ENCODE data around the gene SMIM41.

SMIM41 gene

DNA sequence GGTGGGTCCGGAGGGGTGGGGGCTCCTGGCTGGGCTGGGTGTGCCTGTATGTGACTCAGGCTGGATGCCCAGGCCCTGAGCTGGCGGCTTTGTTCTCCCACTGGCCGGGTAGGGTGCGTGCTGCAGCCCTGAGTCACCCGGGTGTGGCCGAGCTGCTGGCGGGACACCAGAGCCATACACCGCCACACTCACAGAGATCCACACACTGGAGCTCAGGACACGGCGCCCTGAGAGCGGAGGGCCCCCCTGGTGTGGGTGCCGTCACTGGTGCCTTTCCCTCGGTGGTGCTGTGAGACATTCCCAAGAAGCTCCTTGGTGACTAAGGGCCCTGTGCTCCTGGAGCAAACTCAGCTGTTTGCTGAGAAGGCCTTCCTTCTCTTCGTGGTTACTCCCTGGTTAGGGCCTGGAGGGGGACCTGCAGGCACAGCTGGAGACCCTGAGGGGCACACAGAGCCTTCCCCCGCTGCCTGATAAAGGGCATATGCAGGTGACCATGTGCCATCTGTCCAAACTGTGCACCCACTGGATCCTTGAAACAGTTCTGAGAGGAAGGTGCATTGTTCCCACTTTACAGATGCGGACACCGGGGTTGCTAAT, 68.0 kb downstream of the SMIM41 start:
- peak; percentile 73 for DNase-seq (ENCODE audit: low spot score)

DNA sequence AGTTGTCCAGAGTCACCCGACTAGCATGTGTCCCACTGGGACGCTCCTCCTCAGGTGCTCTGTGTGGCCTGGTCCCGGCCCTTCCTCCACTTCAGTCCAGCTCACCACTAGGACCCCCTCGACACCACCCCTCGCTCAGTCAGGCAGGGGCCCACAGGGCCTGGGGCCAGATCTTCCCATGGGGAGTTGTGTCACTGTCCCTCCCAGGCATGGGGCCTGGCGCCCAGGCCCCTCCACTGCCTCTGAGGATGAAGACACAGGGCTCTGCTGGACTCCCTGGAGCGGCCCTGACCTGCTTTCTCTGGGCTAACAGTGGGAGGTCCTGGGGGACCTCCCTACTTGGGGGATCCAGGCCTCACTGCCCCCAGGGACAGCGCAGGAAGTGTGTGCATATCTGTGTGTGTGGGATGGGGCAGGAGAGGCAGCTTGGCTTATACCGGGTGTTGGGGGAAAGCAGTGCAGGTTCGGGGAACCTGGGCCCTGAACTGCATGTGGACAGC, 68.5 kb downstream of the SMIM41 start:
- no peak for DNase-seq (ENCODE audit: low spot score)

DNA sequence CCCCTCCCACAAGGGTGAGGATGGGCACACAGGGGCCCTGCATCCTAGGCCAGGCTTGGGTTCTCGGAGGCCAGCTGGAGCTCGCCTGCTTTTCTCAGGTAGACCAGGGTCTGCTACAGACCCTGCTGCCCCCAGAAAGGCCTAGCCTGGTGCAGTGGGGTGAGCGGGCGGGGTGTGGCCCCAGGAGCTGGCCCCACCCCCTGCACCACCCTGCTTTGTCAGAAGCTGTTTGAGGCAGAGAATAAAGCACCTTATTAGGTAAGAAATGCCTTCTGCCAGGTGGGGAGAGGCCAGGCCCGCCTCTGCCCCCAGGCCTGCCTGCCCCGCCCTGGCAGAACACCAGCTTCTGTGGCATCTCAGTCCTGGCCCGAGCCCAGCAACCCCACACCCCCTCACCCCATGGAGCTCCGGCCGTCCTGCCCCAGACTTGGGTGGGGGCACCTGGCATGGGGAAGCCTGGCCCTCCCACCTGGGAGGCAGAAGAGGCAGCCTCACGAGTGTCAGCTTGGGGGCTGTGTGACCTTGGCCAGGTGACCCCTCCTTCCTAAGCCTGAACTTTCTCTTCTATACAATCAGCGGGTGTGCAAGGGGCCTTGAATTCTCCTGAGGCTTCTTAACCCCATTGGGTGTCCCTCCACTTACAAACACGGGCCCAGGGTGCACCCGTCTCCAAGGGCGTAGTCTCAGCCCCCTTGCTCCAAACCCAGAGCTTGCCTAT, 69.1 kb downstream of the SMIM41 start:
- DNase-seq (ENCODE audit: low spot score), result no peak

DNA sequence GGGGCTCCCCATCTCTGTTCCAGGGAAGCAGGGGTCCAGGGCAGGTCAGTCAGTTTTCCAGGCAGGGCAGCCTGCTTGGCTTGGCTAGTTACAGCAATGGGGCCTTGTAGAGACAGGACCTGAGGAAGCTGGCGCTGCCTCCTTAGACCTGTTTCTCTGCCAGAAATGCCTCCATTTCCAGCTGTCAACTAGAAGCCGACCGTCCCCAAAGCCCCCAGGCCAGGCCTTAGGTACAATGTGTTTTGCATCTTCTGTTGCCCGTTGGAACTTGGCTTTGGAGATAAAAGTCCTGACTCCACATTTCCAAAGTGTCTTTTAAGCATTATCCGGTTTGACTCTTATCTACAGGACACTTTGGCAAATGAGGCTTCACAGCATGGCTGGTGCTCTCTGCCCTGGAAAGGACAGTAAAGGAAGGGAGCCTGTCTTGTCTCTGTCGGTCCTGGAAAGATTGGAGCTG, 69.7 kb downstream of the SMIM41 start:
- no peak for DNase-seq (ENCODE audit: low spot score)

DNA sequence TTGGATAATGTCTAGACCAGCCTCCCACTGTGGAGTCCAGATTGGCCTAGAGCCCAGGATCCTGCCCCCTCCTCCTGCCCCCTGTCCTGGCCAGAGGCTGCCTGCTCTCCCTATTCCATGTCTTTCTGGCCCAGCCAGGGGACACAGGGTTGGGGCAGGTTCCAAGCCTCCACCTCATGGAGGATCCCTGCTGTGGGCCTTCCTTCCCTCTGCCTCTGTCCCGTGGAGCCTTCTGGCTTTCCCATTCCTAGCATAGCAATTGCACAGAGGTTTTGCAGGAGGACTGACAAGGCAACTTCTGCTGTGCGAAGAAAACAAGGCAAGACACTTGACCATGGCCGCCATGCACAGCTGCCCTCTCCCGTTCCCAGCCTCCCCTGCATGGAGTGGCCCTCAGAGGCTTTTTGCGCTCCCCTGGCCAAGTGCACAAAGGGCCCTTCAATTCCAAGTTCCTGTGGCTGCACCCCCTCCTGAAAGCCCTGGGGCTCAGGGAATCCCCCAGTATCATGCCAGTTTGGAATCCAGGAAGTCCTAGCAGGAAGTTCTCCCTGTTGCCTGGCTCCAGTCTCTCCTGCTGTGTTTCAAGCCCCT, 70.2 kb downstream of the SMIM41 start:
- DNase-seq (ENCODE audit: low spot score), result no peak

DNA sequence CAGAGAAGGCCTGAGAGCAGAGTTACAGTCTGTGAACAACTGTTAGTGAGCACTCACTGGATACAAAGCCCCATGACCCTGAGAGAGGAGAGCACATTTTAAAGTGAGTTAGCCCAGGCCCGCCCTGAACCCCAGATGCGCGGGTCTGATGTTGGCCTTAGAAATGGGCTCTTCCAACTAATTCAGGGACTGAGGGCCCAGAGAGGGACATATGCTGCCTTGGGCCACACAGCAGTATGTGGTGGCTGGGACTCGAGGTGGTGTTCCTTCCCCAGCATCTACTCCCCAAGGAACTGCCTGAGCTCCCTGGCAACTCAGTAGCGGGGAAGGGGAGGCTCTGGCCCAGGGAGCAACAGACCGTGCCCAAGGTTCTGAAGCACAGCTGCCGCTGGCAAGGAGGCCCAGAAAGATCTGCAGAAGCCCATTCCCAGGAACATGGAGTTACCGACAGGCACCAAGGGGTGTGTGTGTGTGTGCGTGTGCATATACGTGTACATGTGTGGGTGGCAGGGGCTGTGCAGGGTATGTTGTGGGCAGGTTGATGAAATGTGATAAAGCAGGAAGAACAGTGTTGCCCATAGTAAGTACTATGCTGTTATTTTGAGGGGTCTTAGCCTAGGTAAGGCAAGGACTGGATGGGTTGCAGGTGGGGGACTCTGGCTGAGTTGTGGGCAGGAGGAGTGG, 71.8 kb downstream of the SMIM41 start:
- DNase-seq (ENCODE audit: low spot score), result no peak

DNA sequence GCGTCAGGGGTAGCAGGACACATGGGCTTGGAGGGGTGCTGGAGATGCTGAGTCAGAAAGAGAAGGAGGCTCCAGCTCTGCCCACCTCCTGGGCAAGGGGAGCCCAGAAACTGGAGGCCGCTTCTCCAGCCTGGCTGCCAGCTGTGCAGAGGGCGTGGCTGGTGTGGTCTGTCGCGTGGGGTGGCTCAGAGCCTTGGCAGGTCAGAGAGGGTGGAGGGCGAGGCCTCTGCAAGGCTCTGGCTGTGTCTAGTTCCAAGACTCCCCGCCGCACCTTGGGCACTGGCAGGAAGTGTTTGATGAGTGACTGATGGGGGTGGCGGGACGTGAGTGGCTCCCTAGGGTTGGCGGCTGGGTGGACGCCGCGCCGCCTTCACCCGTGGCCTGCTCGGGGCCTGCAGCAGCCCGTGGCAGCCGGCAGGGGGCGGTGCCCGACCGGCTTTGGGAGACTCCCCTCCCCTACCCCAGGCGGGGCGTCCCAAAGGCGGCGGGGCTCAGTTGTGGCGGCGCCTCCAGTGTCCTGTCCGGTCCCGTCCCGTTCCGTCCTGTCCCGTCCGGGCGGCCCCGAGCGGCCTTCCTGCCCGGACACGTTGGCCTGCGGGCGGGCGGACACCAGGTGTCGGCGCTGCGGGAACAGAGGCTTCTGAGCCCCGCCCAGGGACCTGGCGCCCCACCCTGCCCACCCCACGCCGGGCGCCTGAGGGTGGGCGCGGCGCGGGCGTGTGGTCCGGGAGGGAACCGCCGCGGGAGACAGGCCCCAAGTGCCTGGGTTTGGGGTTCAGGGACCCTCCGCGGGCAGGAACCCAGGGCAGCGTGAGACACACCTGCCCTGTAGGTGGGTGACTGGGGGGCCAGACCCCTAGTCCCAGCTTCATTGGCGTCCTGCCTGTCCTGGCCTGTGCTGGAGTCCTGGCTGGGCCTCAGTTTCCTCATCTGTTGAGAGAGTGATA, 72.6 kb downstream of the SMIM41 start:
- peak; percentile 70 for DNase-seq (ENCODE audit: low spot score)

DNA sequence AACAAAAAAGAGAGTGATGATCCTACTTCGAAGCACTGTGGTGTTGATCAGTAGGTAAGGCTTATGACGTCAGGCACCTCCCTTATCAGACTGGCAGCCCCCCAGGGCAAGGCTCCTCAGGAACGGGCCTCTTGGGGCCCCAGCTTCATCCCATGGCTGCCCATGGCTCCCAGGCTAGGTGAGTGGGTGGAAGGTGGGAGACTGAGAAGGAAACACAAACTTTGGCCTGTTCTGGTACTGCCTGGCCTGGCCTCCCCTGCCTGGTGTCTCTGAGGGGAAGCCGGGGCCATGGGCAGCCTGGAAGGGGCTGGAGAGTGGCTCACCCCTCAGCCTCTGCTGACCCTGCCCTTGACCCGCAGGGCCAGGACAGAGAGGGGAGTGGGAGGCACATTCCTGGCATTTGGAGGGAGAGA, 73.4 kb downstream of the SMIM41 start:
- no peak for DNase-seq (ENCODE audit: low spot score)

DNA sequence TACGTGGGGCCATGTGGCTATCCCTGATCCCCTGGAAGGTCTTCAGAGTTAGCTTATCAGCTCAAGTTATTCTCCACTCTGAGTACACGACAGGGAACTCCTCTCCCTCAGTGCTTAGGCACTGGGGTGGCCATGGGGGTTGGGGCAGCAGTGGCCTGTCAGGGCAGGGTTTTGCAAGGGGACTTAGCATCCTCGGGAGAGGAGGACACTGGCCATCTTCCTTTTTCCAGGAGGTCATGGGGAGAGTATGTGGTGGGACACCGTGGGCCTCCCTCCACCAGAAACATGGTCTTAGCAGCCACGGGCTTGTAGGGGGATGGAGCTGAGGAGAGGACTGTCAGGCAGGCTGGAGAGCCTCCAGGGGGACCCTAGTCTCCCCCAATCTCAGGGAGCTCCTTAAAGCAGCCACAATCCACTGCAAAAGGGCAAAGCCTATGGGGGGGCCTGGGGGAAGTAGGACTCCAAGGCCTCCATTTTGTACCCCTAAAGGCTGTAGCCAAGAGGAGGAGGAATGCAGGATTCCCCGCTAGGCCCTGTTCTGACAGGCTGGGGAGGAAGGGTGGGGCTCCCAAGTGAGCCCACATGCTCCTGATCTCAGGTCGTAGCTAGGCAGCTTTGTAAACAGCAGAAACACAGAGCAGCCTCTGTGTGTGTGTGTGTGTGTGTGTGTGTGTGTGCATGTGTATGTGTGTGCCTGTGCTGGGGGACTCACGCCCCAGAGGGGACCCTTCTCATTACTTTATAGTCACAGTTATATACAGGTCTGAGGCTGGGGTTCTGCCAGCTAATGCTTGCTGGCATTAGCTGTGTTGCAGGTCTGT, 75.8 kb downstream of the SMIM41 start:
- no peak for DNase-seq (ENCODE audit: low spot score)

DNA sequence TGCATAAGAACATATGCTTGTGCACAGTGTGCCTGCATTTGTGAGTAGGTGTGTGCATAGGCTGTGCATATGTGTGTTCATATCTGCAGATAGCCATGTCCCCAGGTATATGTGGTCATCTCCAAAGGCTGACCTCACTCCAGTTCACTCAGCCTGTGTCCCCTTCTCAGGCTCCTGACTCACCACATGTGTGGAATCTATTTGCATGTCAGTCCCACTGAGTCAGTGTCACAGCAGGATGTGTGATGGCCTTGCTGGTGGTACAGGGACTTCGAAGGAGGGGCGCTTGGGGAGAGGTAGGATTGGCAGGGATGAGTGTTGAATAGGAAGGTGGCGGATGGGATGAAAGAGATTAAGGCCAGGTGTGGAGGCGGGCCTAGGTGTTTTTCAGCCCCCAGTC, 76.8 kb downstream of the SMIM41 start:
- no peak for DNase-seq (ENCODE audit: low spot score)

DNA sequence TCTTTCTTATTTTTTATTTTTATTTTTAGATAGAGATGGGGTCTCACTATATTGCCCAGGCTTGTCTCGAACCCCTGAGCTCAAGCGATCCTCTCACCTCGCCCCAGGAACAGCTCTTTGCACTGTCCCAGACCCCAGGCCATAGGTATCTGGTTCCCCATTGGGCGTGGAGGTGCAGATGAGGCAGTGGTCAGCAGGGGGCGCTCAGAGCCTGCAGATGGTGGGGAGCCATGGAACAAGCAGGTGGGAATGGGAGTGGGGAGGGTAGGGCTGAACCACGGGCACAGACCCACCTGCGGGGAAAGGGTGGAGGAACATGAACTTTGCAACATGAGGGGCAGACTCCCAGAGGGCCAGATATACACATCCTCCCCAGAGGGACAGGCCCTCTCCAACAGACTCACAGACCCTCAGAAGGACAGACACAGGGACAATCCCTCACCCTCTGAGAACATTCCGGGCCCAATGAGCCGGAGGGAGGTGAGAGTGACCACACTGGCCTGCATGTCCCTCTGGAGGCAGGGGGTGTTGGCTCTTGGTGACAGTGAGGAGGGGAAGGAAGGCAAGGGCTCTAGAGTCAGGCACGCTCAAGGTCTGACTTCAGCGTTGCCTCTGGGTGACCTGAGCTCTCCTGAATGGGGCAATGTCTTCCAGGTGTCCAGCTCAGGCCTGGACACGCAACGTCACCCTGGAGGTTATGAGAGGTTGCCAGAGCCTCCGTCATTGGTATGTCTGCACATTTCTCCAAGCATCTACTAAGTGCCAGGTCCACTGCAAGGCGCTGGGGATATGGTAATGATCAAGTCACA, 77.5 kb downstream of the SMIM41 start:
- peak; percentile 73 for DNase-seq (ENCODE audit: low spot score)

DNA sequence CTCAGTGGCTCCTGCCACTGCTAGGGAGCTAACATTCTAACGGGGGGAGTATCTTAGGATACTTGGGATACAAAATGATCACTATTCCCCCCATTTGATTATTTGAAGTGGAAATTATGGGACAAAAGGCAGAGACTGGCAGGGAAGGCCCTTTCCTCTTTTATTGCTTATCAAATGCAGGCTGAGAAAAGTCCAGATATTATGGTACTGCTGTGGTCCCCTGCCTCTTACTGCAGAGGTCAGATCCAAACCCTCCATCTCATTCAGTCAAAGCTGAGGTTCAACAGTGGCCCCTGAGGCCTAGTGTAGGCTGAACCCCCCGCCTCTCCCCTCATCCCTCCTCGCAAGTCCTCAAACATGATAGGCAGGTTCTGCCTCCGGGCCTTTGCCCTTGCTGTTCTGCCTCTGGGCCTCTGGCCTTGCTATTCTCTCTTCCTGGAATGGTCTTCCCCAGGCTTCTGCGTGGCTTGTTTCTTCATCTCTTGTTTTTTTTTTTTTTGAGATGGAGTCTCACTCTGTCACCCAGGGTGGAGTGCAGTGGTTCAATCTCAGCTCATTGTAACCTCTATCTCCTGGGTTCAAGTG, 78.2 kb downstream of the SMIM41 start:
- DNase-seq (ENCODE audit: low spot score), result no peak

All from hematopoietic multipotent progenitor cell treated with erythropoietin and hydrocortisone succinate and interleukin-3 and kit ligand, for 17 days (in vitro differentiated cells).